NCI-H2107 treated with DMSO at 0.1 percent for 48 hours (cell line): ENCODE measurements around the gene RAB11B.
"Not testable (repeated sequence)": the region's sequence is repeated elsewhere in the genome, so short reads cannot be mapped to it uniquely, and the experiment has no call there.

Experiments used
- DNase-seq: peaks from one replicate; lab custom pipeline; 2025; ENCODE audit not compliant: unreplicated experiment; lab: John Stamatoyannopoulos, UW

RAB11B gene

DNA sequence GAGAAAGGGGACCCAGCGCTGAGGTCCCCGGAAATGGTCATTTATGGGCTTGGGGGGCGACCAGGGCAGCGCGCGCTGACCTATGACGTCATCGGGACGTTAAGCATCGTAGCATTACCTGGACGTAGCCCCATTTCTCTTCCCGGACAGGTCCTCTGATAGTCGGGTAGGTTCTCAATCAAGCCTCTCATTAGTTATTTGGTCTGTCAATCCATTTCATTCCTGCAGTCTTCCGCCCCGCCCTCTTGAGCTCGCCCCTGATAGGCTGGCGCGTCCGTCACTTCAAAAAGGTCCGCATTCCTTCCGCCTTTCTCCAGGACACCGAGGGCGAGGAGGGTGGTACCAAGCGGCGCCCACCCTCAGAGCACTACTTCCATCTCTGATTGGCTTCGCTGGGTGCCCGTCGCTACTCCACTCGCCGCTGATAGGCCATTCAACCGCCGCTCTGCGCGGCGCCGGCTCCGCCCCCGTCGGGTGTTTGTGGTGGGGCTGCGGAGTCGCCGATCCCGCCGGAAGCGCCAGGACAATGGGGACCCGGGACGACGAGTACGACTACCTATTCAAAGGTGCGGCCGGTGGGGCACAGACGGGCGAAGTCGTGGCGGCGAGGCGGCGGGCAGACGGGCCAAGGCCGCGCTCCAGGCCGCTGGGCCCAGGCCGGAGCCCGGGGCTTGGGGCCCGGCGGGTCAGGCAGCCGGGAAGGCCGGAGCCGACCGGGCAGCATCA lies at the start of gene RAB11B:
Gene RAB11B, plus strand, starts transcription at position 470 of the 726 bp plus-strand sequence. Its CDS starts 57 bp downstream, at position 527.
- peak; percentile 98 for DNase-seq

DNA sequence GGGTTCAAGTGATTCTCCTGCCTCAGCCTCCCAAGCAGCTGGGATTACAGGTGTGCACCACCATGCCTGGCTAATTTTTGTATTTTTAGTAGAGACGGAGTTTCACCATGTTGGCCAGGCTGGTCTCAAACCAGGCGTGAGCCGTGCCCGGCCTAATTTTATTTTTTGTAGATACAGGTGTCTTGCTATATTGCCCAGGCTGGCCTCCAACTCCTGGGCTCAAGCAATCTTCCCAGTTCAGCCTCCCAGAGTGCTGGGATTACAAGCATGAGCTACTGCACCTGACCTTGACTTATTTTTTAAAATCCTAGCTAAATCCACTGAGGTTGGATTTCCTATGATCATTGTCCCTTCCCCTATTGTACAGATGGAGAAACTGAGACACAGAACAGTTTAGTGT lies 48.7 kb upstream of the RAB11B start:
- not testable (repeated sequence) for DNase-seq

DNA sequence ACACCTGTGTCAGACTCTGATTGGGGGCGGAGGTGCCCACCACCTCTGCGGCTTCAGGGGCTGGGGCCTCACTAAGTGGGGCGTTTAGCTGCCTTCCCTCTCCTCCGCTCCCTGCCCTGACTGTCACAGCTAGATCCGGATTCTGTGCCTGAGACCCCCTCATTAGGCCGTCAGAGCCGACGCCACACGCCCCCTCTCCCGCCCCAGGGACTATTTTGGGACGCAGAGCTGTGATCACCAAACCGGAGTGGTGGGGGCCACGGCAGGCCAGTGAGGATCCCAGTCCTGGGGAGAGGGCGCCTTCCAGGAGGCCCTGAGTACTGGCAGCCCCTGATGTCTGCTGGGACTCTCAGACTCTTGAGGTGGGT lies 47.9 kb upstream of the RAB11B start:
- DNase-seq = no peak

DNA sequence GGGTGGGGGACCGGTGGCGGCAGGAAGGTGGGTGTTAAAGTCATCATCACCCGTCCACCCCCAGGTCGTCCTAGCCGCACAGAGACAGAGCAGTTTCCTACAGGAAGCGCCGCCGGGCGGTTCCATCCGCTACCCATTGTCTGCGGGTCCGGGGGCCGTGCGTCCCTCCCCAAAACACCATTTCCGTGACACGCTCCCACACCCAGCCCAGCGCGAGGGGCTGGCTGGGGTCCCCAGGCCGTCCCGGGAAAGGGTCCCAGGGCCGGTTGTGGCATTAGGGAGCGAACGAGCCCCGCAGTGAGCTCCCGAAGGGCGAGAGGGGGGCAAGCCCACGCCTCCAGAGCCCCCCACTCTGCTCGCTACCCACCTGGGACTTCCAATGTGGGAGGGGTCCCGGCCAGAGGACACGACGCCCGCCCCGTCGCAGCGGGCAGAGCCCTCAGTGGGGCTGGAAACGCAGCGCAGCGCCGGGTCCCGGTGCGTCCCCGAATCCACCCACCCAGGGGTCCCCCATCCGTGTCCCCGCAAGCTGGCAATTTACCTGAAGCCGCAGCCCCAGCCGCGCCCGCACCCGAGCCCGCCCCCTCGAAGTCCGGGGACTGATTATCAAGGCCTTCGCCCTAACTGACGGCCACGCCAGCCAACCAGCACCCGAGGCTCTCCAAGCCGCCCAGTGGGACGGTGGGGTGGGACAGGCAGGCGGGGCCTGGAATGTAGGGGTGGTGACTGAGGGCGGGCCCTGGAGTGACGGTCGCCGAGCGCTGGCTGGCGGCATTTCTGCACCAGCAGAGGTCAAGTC lies 47.3 kb upstream of the RAB11B start, which contains the start of gene KANK3:
Gene KANK3, minus strand, starts transcription at position 579 of the 799 bp plus-strand sequence. CDS start 5,434 bp downstream, outside the sequence.
- DNase-seq = no peak

DNA sequence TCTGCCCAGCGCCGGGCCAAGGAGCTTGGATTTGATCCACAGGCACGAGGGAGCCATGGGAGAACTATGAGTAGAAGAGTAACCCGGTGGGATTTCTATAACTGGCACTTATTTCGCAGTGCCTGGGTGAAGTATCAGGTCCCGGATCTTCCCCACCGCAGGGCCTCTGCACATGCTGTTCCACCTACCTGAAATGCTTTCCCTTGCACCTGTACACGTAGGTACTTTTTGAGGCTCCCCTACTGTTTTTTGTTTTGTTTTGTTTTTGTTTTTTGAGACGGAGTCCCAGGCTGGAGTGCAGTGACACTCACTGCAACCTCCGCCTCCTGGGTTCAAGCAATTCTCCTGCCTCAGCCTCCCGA lies 46.7 kb upstream of the RAB11B start:
- DNase-seq = no peak

DNA sequence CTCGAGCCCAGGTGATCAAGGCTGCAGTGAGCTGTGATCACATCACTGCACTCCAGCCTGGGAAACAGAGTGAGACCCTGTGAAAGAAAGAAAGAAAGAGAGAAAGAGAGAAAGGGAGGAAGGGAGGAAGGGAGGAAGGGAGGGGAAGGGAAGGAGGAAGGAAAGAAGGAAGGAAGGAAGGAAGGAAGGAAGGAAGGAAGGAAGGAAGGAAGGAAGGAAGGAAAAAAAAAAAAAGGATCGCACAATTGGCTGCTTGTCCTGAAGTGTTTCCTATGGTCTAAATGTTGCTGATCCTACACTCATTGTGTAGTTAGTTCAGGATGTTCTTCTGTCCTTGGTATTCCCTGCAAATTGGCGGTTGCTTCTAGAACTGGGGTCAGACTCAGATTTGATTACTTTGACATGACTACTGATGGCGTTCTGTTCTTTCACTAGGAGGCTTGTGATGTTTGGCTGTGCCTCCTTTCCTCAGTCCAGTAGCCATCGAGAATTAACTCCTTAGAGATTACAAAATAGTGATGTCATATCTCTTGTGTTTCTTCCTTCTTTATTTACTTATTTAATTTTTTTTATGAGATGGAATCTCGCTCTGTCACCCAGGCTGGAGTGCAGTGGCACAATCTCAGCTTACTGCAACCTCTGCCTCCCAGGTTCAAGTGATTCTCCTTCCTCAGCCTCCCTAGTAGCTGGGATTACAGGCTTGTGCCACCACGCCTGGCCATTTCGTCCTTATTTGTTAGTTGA lies 40.4 kb upstream of the RAB11B start:
- not testable (repeated sequence) for DNase-seq

DNA sequence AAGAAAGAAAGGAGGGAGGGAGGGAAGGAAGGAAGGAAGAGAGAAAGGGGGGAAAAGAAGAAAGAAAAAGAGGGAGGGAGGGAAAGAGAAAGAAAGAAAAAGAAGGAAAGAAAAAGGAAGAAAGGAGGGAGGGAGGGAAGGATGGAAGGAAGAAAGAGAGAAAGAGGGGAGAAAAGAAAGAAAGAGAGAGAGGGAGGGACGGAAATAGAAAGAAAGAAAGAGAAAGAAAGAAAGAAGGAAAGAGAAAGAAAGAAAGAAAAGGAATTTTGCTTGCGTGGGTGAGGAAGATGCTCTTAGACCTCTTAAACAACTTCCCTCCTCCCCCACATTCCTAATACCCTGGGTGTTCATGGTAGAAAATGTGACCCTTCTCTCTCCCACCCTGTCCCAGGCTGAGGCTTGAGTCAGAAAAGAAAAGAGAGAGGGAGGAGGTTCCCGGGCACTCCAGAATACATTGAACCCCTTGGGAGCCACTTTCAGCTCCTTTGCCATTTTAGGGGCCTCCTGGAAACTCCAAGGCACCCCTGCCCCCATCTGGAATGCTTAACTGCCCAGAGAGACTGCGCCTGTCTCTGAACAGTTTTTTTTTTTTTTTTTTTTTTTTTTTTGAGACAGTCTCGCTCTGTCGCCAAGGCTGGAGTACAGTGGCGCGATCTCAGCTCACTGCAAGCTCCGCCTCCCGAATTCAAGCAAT lies 37.9 kb upstream of the RAB11B start:
- no peak for DNase-seq

DNA sequence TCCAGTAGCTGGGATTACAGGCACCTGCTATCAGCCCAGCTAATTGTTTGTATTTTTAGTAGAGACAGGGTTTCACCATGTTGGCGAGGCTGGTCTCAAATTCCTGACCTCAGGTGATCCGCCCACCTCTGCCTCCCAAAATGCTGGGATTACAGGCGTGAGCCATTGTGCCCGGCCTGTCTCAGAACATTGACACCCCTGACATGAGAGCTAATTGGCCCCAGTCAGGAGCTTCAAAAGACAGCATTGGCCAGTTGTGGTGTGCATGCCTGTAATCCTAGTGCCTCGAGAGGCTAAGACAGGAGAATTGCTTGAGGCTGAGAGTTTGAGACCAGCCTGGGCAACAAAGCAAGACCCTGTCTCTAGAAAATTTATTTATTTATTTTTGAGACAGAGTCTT lies 37.3 kb upstream of the RAB11B start:
- DNase-seq = not testable (repeated sequence)

DNA sequence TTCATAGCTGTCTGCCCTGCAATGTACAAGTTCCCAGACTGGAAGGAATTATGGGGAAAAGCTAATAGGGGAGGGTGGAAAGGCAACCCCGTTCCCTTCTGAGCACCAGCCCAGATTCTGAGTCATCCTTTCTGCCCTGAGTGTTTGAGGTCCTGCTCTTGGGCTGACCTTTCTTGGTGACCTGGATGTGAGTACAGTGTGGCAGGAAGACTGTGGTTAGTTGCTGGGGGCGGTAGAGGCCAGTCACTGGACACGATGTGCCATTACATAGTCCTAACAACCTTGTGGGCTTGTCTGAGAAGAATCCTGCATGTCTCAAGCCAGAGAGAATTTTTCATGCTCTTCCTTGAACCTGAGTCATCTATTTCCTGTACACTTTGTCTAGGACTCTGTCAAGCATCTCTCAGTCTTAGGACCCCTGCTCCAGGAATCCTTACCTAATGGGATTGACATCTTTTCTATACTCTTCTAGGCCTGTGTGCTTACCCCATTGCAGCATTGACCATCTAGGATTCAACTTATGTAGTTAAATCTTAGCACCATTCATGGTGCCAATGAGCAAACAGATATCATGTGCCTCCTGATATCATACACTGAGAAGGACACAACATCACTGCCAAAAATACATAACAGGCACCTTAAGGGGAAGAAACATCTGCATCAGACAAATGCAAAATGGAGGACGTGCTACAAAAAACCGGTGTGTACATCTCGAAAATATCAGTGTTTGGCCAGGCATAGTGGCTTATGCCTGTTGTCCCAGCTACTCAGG lies 34.3 kb upstream of the RAB11B start:
- no peak for DNase-seq

DNA sequence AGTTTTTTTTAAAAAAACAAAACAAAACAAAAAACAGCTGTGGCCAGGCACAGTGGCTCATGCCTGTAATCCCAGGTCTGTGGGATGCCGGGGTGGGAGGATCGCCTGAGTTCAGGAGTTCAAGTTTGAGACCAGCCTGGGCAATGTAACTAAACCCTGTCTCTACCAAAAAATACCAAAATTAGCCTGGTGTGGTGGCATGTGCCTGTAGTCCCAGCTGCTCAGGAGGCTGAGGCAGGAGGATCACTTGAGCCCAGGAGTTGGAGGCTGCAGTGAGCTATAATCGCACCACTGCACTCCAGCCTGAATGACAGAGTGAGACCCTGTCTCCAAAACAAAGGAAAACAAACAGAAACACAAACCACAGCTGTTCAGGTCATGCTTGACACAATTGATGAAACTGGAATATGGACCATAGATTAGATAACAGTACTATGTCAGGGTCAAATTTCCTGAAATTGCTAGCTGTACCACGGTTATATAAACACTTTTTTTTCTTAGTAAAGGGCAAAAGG lies 33.1 kb upstream of the RAB11B start:
- DNase-seq = no peak

DNA sequence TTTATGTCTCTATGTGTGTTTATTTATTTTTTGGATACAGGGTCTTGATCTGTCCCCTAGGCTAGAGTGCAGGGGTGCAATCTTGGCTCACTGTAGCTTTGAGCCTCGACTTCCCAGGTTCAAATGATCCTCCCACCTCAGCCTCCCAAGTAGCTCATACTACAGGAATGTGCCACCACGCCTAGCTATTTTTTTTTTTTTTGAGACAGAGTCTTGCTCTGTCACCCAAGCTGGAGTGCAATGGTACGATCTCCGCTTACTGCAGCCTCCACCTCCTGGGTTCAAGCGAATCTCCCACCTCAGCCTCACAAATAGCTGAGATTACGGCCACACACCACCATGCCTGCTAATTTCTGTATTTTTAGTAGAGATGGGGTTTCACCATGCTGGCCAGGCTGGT lies 31.2 kb upstream of the RAB11B start:
- DNase-seq = no peak

DNA sequence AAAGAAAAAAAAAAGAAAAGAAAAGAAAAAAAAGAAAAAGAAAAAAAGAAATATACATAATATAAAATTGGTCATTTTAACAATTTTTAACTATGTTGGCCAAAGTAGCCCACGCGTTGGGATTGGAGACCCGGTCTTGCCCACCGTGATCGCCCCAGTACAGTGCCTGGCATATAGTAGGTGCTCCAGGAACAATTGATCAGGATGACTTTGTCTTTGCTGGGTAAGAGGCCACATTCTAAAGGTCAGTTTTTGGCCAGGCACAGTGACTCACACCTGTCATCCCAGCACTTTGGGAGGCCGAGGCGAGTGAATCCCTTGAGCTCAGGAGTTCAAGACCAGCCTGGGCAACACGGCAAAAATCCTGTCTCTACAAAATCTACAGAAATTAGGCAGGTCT lies 30.0 kb upstream of the RAB11B start:
- DNase-seq = no peak

DNA sequence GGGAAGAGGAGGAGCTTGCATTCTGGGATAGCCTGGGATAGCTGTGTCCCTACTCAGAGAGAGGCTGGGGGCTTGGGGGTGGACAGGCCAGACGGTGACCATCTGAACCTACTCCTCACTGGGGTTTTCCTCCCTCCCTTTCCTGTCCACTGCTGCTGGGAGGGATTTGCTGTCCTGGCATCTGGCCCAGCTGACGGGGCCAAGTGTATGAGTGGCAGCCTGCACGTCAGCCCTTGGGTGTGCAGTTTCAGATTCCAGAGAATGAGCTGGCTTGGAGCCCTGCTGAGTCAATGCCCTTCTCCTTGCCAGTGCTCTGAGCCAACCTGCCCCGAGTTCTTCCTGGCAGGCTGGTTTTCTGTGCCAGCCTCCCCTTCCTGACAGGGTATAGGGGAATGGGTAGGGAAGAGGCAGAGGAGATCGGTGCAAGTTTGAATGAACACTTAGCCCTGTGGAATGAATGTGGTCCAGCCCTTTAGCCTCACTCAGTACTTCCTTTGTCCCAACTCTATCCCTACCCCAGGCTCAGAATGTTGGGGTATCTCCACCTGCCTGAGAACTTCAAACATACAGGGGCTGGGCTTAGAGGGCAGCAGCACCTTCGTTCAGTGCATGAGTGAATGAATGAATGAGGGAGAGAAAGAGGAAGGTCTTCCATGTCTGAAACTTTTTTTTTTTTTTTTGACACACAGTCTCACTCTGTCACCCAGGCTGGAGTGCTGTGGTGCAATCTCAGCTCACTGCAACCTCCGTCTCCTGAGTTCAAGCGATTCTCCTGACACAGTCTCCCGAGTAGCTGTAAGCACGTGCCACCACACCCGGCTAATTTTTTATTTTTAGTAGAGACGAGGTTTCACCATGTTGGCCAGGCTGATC lies 28.0 kb upstream of the RAB11B start:
- peak; percentile 68 for DNase-seq

DNA sequence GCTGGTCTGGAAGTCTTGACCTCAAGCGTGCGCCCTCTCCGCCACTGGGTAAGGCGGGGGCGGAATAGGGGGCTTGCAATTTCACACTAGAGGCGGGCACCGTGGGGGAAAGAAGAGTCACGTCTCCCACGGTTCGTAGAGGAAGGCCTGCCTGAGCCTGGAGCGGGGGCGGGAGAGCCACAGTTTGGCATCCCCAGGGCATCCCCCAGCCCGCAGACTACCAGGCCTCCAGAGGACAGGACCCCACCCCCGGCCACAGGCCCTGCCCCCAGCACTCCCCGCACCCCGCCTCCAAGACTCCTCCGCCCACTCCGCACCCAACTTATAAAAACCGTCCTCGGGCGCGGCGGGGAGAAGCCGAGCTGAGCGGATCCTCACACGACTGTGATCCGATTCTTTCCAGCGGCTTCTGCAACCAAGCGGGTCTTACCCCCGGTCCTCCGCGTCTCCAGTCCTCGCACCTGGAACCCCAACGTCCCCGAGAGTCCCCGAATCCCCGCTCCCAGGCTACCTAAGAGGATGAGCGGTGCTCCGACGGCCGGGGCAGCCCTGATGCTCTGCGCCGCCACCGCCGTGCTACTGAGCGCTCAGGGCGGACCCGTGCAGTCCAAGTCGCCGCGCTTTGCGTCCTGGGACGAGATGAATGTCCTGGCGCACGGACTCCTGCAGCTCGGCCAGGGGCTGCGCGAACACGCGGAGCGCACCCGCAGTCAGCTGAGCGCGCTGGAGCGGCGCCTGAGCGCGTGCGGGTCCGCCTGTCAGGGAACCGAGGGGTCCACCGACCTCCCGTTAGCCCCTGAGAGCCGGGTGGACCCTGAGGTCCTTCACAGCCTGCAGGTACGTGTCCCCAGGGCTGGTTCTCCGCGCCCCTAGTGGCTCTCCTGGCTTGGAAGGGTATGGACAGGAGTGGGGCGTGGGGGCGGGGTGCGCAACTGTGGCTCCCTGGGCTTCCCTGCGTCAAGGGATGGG lies 26.1 kb upstream of the RAB11B start, which contains the start of gene ANGPTL4:
Gene ANGPTL4, plus strand, starts transcription at position 353 of the 969 bp plus-strand sequence. Its CDS starts 167 bp downstream, at position 520.
- no peak for DNase-seq

DNA sequence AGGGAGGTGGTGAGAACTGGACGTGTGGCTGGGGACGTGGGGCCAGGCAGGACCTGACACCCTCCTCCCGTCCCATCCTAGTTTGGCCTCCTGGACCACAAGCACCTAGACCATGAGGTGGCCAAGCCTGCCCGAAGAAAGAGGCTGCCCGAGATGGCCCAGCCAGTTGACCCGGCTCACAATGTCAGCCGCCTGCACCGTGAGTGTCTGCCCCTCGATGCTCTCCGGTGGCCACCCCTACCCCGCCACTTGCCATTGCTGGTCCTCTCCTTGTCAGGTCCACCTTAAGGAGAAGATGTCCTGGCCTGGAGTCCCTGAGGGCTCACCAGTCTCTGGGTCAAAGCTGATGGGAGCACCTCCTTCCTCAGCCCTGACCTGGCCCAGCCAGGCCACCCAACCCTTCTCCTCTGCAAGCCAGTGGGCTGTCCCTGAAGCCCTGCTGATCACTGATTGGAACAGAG lies 24.0 kb upstream of the RAB11B start:
- DNase-seq = no peak

DNA sequence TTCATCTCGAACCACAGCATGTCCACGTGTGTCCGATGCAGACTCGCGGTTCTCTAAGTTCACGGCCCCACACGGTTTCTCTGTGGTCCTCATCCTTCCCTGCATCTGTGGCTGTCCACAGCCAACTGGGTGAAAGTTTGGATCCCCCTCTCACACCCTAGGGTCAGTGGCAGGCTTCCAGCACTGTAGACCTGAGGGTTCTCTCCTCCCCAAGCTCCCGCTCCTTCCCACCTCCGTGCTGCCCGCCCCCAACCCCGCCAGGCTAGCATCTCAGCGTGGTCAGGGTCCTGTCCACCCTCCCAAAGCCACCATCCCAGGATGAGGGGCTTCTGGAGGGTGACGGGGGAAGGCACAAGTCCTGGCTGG lies 23.2 kb upstream of the RAB11B start:
- no peak for DNase-seq

DNA sequence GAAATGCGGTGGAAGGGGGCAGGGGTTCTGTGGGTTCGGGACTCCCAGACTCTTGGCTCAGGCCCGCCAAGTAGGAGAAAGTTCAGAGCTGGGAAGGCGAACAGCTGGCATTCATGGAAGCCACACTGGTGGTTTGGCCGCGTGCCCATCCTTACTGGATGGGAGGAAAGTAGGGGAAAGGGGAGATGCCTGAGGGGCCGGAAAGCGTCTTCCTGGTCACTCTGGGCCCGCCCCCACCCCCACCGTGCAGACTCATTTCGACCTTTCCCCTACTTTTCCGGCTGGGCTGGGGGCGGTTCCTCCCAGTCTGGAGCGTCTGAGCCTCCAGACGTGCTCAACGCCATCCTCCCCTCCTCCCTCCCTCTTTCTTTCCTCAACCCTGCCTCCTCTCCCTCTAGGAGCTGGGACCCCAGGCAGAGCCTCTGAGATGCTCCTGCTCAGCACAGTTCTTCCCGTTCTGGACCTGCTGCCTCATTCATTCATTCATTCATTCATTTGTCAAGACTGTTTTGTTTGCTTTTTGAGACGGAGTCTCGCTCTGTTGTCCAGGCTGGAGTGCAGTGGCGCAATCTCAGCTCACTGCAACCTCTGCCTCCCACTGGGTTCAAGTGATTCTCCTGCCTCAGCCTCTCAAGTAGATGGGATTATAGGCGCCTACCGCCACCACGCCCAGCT lies 22.7 kb upstream of the RAB11B start:
- DNase-seq = peak; percentile 38
